GM23248 (cell line): ENCODE results near the gene SYNGR1.

Source experiments
- EZH2 ChIP-seq: fragments of 200-600 bp; sonication (generic); IDR thresholded peaks from 2 replicates; pipeline ENCODE4 v1.6.1; 2018; ENCODE audit warnings: antibody characterized with exemption, mild to moderate bottlenecking; ENCODE audit not compliant: insufficient read depth, poor library complexity, severe bottlenecking
- EZH2phosphoT487 ChIP-seq: fragments of 200-600 bp; sonication (generic); IDR thresholded peaks from 2 replicates; pipeline ENCODE4 v1.6.1; 2018; ENCODE audit warnings: antibody characterized with exemption, moderate library complexity, mild to moderate bottlenecking, low read depth; ENCODE audit not compliant: insufficient read depth

DNA sequence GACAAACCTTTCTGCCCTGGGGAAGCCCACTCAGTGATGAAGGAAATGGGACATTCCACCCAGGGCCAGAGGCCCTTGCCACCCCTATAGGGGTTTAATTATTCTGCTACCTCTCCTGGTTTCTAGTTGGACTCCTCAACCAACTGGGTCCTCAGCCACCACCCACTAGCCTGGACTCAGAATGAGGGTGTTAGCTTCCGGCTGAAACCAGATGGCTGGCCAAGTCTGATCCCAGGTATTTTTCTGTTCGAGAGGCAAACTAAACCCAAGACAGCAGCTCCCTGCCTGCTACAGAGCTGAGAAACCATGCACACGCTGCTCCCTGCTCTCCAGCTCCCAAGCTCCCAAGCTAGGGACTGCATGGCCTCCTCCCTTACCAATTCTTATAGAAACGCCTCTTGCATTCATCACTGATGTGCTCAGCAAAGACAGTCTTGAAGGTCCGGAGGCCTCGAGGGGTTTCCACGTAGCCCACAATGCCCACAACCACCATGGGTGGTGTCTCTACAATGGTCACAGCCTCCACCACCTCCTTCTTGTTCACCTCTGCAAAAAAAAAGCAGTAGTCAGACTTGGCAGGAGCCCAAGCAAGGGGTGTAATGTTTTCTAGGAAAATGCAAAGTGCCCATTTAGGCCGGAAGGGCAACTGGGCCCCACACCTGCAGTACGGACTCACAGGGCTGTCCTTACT is 32.6 kb upstream of the SYNGR1 start:
- TF ChIP-seq EZH2phosphoT487, result no peak
- no peak for TF ChIP-seq EZH2
